Fibroblast of villous mesenchyme (primary cell): ENCODE data around the gene OPN4. TPM values are rescaled to one million over a fixed set of nuclear protein-coding genes. Genes with fewer than 3 reads are reported as not detected.
A peak's percentile ranks its signal among the peaks of the same experiment; 100 is the strongest.

Experiments used
- DNase-seq: peaks from one replicate; pipeline ENCODE4 v3.0.0-alpha.2; 2010; ENCODE audit warnings: low read depth
- H3K4me3 ChIP-seq: 2 replicates; pipeline ENCODE4 v1.5.1; 2011; ENCODE audit warnings: low read depth, mild to moderate bottlenecking, low read length
- CTCF ChIP-seq: IDR thresholded peaks from 2 replicates; pipeline ENCODE4 v1.5.1; 2012; ENCODE audit warnings: low read depth, mild to moderate bottlenecking, low read length; ENCODE audit not compliant: insufficient read depth
- total RNA-seq: library from RNA; depleted of rRNA; stranded (reverse); fragments of >200 nt; gene quantifications from 2 replicates; pipeline ENCODE4 v1.2.3, GENCODE V29; 2012

OPN4 gene
- total RNA-seq, 1 donor = not detected

- no peak for TF ChIP-seq CTCF
- no peak overlapping the region for H3K4me3 ChIP-seq
- no peak for DNase-seq
Observed at GRCh38 chr10:86678999-86679792, 24.8 kb downstream of the OPN4 start.

GRCh38 chr10:86681047-86681446 lies 26.7 kb downstream of the OPN4 start:
- no peak for DNase-seq
- no peak for TF ChIP-seq CTCF
- H3K4me3 ChIP-seq = no peak overlapping the region

GRCh38 chr10:86681722-86682386 lies 27.5 kb downstream of the OPN4 start:
- no peak for DNase-seq
- no peak overlapping the region for H3K4me3 ChIP-seq
- TF ChIP-seq CTCF = no peak

- TF ChIP-seq CTCF = no peak
- DNase-seq = no peak
- H3K4me3 ChIP-seq = no peak overlapping the region
Observed at GRCh38 chr10:86682675-86683074, 28.3 kb downstream of the OPN4 start.

- DNase-seq = peak; percentile 7
- no peak overlapping the region for H3K4me3 ChIP-seq
- TF ChIP-seq CTCF = peak; percentile 44
Observed at GRCh38 chr10:86684331-86685097, 30.2 kb downstream of the OPN4 start.

- TF ChIP-seq CTCF = no peak
Observed at GRCh38 chr10:86685416-86685815, 31.1 kb downstream of the OPN4 start.

More at GRCh38 chr10:86685416-86685815, 31.1 kb downstream of the OPN4 start:
- no peak for DNase-seq
- H3K4me3 ChIP-seq = no peak overlapping the region
